A673 (cell line): Measurements from ENCODE around the gene LHPP. TPM values are rescaled to one million over a fixed set of nuclear protein-coding genes. Genes with fewer than 3 reads are reported as not detected.

Source experiments
- BruUV-seq: library from RNA; stranded (reverse); fragments of 400-500 nt; replicated peaks from 2 replicates; lab custom pipeline; 2021; lab: Mats Ljungman, UMichigan
- CTCF ChIA-PET: fragments of 300-600 bp; sonication (Branson Sonifier 250); formaldehyde crosslinking; loops from one replicate; lab custom pipeline; 2022; ENCODE audit warnings: antibody characterized with exemption; lab: Charles Lee
- POLR2A ChIA-PET: fragments of 300-600 bp; sonication (Branson Sonifier 250); formaldehyde crosslinking; loops from one replicate; lab custom pipeline; 2022; ENCODE audit warnings: antibody characterized with exemption; ENCODE audit not compliant: low non-redundant PET; lab: Charles Lee
- DNase-seq: peaks from one replicate; pipeline ENCODE4 v3.0.0-alpha.2; 2015; ENCODE audit warnings: low spot score
- H3K27ac ChIP-seq: fragments of 200-600 bp; sonication (generic); 2 replicates; pipeline ENCODE4 v1.5.1; 2016; ENCODE audit warnings: mixed run types, low read depth, mild to moderate bottlenecking, mixed read lengths, antibody characterized with exemption, low read length; ENCODE audit not compliant: poor library complexity, severe bottlenecking
- H3K27me3 ChIP-seq: fragments of 200-600 bp; sonication (generic); replicated peaks from 2 replicates; pipeline ENCODE4 v1.6.1; 2017; ENCODE audit warnings: mixed run types, low read depth, mild to moderate bottlenecking, mixed read lengths, antibody characterized with exemption, low read length; ENCODE audit not compliant: insufficient read depth, poor library complexity
- H3K36me3 ChIP-seq: fragments of 200-600 bp; sonication (generic); 2 replicates; pipeline ENCODE4 v1.6.1; 2016; ENCODE audit warnings: mixed run types, mild to moderate bottlenecking, mixed read lengths, antibody characterized with exemption, low read length; ENCODE audit not compliant: insufficient read depth, poor library complexity, severe bottlenecking
- H3K4me1 ChIP-seq: fragments of 200-600 bp; sonication (generic); 2 replicates; pipeline ENCODE4 v1.6.1; 2017; ENCODE audit warnings: mixed run types, mild to moderate bottlenecking, mixed read lengths, antibody characterized with exemption, low read length; ENCODE audit not compliant: insufficient read depth, poor library complexity, severe bottlenecking
- H3K4me3 ChIP-seq: fragments of 200-600 bp; sonication (generic); 2 replicates; pipeline ENCODE4 v1.5.1; 2016; ENCODE audit warnings: low read depth, mixed run types, mild to moderate bottlenecking, mixed read lengths, low read length; ENCODE audit not compliant: poor library complexity, severe bottlenecking
- H3K9me3 ChIP-seq: fragments of 200-600 bp; sonication (generic); 2 replicates; pipeline ENCODE4 v1.6.1; 2016; ENCODE audit warnings: mixed run types, low read depth, mild to moderate bottlenecking, mixed read lengths, antibody characterized with exemption, low read length; ENCODE audit not compliant: poor library complexity, severe bottlenecking
- EZH2 ChIP-seq: fragments of 200-600 bp; sonication (generic); IDR thresholded peaks from 2 replicates; pipeline ENCODE4 v1.6.1; 2017; ENCODE audit warnings: borderline replicate concordance, low read depth, mild to moderate bottlenecking, mixed read lengths, antibody characterized with exemption, low read length; ENCODE audit not compliant: poor library complexity, severe bottlenecking
- intact Hi-C: fragments of 100-400 bp; cut with micrococcal nuclease; formaldehyde crosslinking; loops from one replicate; pipeline ENCODE4 v1.10.0; 2022; ENCODE audit not compliant: unreplicated experiment
- total RNA-seq: library from RNA; stranded (reverse); gene quantifications from 2 replicates; pipeline ENCODE4 v1.2.3, GENCODE V29; 2021
- TF ChIP-seq, protein P1 (sequence below): fragments of 300-800, 200-600 bp; sonication (generic); conservative IDR thresholded peaks from 2 replicates; pipeline ENCODE4 v1.5.1; 2017; ENCODE audit warnings: low read depth, mild to moderate bottlenecking, antibody characterized with exemption, low read length, moderate library complexity, mixed read lengths

LHPP gene
- total RNA-seq, 1 experiment from 2014 or later = 2.3 TPM

DNA sequence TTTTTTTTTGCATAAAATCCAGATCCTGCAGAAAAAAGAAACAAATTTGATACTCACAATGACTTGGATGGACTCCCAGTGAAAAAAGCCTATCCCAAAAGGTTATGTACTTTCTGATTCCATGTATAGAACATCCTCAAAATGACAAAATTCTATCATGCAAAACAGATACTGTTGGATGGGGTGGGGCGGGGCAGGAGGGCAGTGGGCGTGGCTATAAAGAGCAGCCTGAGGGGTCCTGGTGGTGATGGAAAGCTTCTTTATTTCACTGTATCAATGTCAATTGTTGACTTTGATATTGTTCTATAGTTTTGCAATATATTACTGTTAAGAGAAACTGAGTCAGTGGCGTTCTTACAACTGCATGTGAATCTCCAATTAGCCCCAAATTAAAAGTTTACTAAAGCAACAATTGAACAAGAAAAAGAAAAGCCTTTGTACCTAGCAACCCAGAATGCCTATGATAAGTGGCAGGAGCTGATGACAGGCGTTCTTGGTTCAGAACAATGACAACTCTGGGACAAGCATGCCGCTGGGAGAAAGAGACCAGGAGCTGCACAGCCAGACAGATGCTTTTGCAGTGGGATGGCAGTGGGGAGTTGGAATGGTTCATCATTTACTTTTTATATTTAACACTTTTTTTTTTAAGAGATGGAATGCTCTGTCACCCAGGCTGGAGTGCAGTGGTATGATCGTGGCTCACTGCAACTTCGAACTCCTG lies 101.9 kb downstream of the LHPP start:
- TF ChIP-seq, protein P1, sequence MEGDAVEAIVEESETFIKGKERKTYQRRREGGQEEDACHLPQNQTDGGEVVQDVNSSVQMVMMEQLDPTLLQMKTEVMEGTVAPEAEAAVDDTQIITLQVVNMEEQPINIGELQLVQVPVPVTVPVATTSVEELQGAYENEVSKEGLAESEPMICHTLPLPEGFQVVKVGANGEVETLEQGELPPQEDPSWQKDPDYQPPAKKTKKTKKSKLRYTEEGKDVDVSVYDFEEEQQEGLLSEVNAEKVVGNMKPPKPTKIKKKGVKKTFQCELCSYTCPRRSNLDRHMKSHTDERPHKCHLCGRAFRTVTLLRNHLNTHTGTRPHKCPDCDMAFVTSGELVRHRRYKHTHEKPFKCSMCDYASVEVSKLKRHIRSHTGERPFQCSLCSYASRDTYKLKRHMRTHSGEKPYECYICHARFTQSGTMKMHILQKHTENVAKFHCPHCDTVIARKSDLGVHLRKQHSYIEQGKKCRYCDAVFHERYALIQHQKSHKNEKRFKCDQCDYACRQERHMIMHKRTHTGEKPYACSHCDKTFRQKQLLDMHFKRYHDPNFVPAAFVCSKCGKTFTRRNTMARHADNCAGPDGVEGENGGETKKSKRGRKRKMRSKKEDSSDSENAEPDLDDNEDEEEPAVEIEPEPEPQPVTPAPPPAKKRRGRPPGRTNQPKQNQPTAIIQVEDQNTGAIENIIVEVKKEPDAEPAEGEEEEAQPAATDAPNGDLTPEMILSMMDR = no peak
- TF ChIP-seq EZH2 = no peak
- intact Hi-C loops = no loop called here
- Histone ChIP-seq H3K27ac (no peak overlapping the region), H3K9me3 (no peaks in the 10 kb centered on the region), H3K4me3 (no peak overlapping the region), H3K27me3 (no peaks in the 10 kb centered on the region), H3K4me1 (no peaks in the 10 kb centered on the region), H3K36me3 (no peaks in the 10 kb centered on the region)
- POLR2A ChIA-PET = no interaction called here
- CTCF ChIA-PET = interaction anchor here (0.7 kb wide), 1 partner anchor 1494 kb away, joined by 3 read pairs; no protein-coding TSS in a partner anchor
- BruUV-seq = no TSS peak
- DNase-seq = no peak

DNA sequence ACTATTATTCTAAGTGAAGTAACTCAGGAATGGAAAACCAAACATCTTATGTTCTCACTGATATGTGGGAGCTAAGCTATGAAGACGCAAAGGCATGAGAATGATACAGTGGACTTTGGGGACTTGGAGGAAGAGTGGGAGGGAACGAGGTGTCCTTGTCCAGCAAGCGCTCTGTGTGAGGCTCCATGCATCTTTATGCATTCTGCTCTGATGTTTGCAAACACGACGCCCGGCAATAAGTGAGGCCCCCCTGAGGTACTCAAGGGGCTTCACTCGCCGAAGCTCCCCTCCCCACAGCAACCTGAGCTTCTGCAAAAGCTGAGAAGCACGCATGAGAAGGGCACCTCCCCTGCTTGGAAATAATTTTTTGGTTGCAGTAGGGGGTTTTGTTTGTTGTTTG lies 103.3 kb downstream of the LHPP start:
- ChIA-PET POLR2A (no interaction called here), CTCF (no interaction called here)
- TF ChIP-seq, protein P1 = no peak
- TF ChIP-seq EZH2 = no peak
- Histone ChIP-seq H3K4me3 (no peak overlapping the region), H3K27ac (no peak overlapping the region), H3K4me1 (no peaks in the 10 kb centered on the region), H3K27me3 (no peaks in the 10 kb centered on the region), H3K36me3 (no peaks in the 10 kb centered on the region), H3K9me3 (no peaks in the 10 kb centered on the region)
- BruUV-seq = no TSS peak
- intact Hi-C loops = no loop called here
- no peak for DNase-seq

DNA sequence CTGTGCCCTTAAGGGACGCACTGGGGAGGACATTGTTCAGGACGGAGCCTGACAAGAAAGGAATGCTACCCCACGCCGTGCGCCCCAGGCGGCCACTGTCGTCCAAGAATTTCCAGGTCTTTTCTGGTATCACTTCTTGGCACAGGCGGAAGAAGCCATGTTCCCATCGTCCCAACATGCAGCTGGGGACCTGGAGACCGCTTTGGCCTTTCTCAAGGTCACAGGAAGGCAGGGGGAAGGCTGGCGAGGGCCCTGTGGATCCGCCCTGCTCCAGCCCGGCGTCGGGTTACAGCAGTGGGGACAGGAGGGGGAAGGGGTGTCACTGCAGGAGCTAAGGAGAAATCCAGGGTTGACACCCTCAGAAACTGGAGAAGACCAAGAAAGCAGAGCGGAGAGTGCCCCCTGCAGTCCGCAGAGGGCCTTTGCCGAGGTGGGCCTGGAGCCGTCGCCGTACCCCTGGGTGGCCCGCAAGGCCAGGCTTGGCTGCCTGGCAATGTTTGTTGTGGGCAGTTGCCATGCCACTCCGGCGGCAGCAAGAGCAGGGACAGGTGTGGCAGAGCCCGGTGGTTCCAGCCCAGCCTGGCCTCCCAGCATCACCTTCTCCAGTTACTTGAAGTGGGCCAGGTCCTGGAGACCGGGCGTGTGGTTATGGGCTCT lies 104.1 kb downstream of the LHPP start:
- CTCF ChIA-PET = no interaction called here
- no peaks in the 10 kb centered on the region for H3K36me3 ChIP-seq
- no TSS peak for BruUV-seq
- H3K27ac ChIP-seq = no peak overlapping the region
- H3K4me1 ChIP-seq = no peaks in the 10 kb centered on the region
- POLR2A ChIA-PET = no interaction called here
- intact Hi-C loops = no loop called here
- DNase-seq = peak; percentile 50
- TF ChIP-seq EZH2 = no peak
- TF ChIP-seq, protein P1 = peak; percentile 59
- no peaks in the 10 kb centered on the region for H3K9me3 ChIP-seq
- no peaks in the 10 kb centered on the region for H3K27me3 ChIP-seq
- H3K4me3 ChIP-seq = no peak overlapping the region
